Small intestine (tissue), 7 donors: Measurements from ENCODE around the gene FGF21. TPM values are rescaled to one million over a fixed set of nuclear protein-coding genes. Genes with fewer than 3 reads are reported as not detected.
A peak's percentile ranks its signal among the peaks of the same experiment; 100 is the strongest.

Experiments used
- DNase-seq, 2 donors: peaks; one replicate each; pipeline versions ENCODE4 v3.0.0 to v3.0.0-alpha.2; 2013
- FAIRE-seq: peaks from 2 replicates; lab custom pipeline; 2012; peaks lifted over from hg19 to GRCh38; lab: Jason Lieb, UNC
- H3K27ac ChIP-seq, 3 donors: one replicate each; pipeline ENCODE4 v1.5.1; 2013; ENCODE audit warnings: low read length in 2 of 3, mild to moderate bottlenecking in 2 of 3, control low read depth in 1 of 3, inconsistent platforms in 1 of 3, low read depth in 1 of 3, moderate library complexity in 1 of 3
- H3K27me3 ChIP-seq, 3 donors: one replicate each; pipeline ENCODE4 v1.6.1; 2013; ENCODE audit warnings: low read length in 3 of 3, inconsistent platforms in 1 of 3; ENCODE audit not compliant: control insufficient read depth in 3 of 3, insufficient read depth in 3 of 3
- H3K36me3 ChIP-seq, 3 donors: one replicate each; pipeline ENCODE4 v1.6.1; 2013; ENCODE audit warnings: low read length in 3 of 3, inconsistent platforms in 1 of 3, low read depth in 1 of 3, mild to moderate bottlenecking in 1 of 3, moderate library complexity in 1 of 3; ENCODE audit not compliant: control insufficient read depth in 3 of 3, insufficient read depth in 2 of 3
- H3K4me1 ChIP-seq, 3 donors: one replicate each; pipeline ENCODE4 v1.6.1; 2013; ENCODE audit warnings: low read length in 2 of 3, inconsistent platforms in 1 of 3, low read depth in 1 of 3, mild to moderate bottlenecking in 1 of 3, moderate library complexity in 1 of 3; ENCODE audit not compliant: control insufficient read depth in 3 of 3, insufficient read depth in 2 of 3
- H3K4me3 ChIP-seq, 3 donors: one replicate each; pipeline ENCODE4 v1.5.1; 2013; ENCODE audit warnings: low read length in 3 of 3, control low read depth in 1 of 3, inconsistent platforms in 1 of 3, low read depth in 1 of 3, mild to moderate bottlenecking in 1 of 3, moderate library complexity in 1 of 3
- H3K9me3 ChIP-seq, 2 donors: one replicate each; pipeline ENCODE4 v1.6.1; 2013; ENCODE audit warnings: low read depth in 1 of 2, low read length in 1 of 2; ENCODE audit not compliant: control insufficient read depth in 2 of 2, insufficient read depth in 1 of 2
- WGBS, 3 donors: extraction: QIAGEN DNeasy Blood & Tissue Kit; methylation state at CpG; one replicate each; pipeline ENCODE4 v1.1.7; 2013; 5-methylcytosine and 5-hydroxymethylcytosine counted together
- polyA plus RNA-seq, 4 donors: library from polyadenylated mRNA; stranded (reverse) in 3 of 4; unstranded in 1 of 4; fragments of 200-250 nt in 3 of 4; fragments of 120-200 nt in 1 of 4; gene quantifications; one replicate each; pipeline versions ENCODE4 v1.2.1 to v1.2.3, GENCODE V29; 2013
- donor health status: healthy with polysubstance abuse.
- donor health status: control.
- donor health status: control.
- donor health status: Bipolar disorder and iron deficiency.
- donor health status: healthy.

FGF21 gene
- polyA plus RNA-seq, 4 donors, result 0.09 TPM; not detected in 3

- WGBS, 3 donors, result 88 to 92% (median 92%) methylated on average over 12 to 20 of the region's 20 CpGs
- H3K36me3 ChIP-seq, result peaks cover 0 to 57% (median 0%) of the 10 kb centered on the region in 3 donors
- FAIRE-seq (no peak), DNase-seq (no peak)
- H3K9me3 ChIP-seq, result no peaks in the 10 kb centered on the region
- no peaks in the 10 kb centered on the region for H3K27me3 ChIP-seq
- H3K4me3 ChIP-seq, result no peak overlapping the region
- peak overlapping the region in 2 of 3 donors; percentile 83 to 94 for H3K27ac ChIP-seq
- H3K4me1 ChIP-seq, result peaks cover 0 to 16% (median 0%) of the 10 kb centered on the region in 3 donors
Observed at GRCh38 chr19:48796298-48797083, 41.2 kb downstream of the FGF21 start.

GRCh38 chr19:48797103-48797502 lies 41.8 kb downstream of the FGF21 start:
- H3K4me3 ChIP-seq, result no peak overlapping the region
- no peaks in the 10 kb centered on the region for H3K27me3 ChIP-seq
- no peak overlapping the region for H3K27ac ChIP-seq
- 86 to 89% (median 87%) methylated on average over 7 of the region's 7 CpGs for WGBS, 3 donors
- H3K36me3 ChIP-seq, result peaks cover 0 to 57% (median 0%) of the 10 kb centered on the region in 3 donors
- DNase-seq (no peak), FAIRE-seq (no peak)
- H3K9me3 ChIP-seq, result no peaks in the 10 kb centered on the region
- peaks cover 0 to 16% (median 0%) of the 10 kb centered on the region in 3 donors for H3K4me1 ChIP-seq

GRCh38 chr19:48798937-48799336 lies 43.6 kb downstream of the FGF21 start:
- WGBS, 3 donors, result 67 to 77% (median 71%) methylated on average over 6 of the region's 6 CpGs
- no peaks in the 10 kb centered on the region for H3K9me3 ChIP-seq
- no peak overlapping the region for H3K27ac ChIP-seq
- H3K4me1 ChIP-seq, result peaks cover 0 to 16% (median 0%) of the 10 kb centered on the region in 3 donors
- DNase-seq (no peak), FAIRE-seq (no peak)
- H3K27me3 ChIP-seq, result no peaks in the 10 kb centered on the region
- no peak overlapping the region for H3K4me3 ChIP-seq
- peaks cover 0 to 64% (median 0%) of the 10 kb centered on the region in 3 donors for H3K36me3 ChIP-seq

GRCh38 chr19:48799358-48800300 lies 44.3 kb downstream of the FGF21 start:
- H3K36me3 ChIP-seq, result peaks cover 0 to 62% (median 0%) of the 10 kb centered on the region in 3 donors
- FAIRE-seq (no peak), DNase-seq (no peak)
- no peaks in the 10 kb centered on the region for H3K27me3 ChIP-seq
- no peak overlapping the region for H3K27ac ChIP-seq
- H3K4me3 ChIP-seq, result no peak overlapping the region
- no peaks in the 10 kb centered on the region for H3K9me3 ChIP-seq
- 93 to 96% (median 94%) methylated on average over 37 to 44 of the region's 44 CpGs for WGBS, 3 donors
- H3K4me1 ChIP-seq, result peaks cover 0 to 12% (median 0%) of the 10 kb centered on the region in 3 donors

DNA sequence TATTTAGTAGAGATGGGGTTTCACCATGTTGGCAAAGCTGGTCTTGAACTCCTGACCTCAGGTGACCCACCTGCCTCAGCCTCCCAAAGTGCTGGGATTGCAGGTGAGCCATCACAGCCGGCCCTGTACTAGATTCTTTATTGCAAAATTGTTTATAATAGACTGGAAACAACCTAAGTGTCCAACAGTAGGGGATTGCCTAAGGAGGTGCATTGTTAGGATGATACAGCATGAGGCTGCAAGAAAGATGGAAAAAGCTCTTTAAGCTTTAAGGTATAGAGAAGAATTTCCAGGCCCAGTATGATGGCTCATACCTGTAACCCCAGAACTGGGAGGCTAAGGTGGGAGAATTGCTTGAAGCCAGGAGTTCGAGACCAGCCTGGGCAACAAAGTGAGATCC lies 47.3 kb downstream of the FGF21 start:
- Histone ChIP-seq H3K9me3 (no peaks in the 10 kb centered on the region), H3K27me3 (no peaks in the 10 kb centered on the region), H3K4me1 (peaks cover 0 to 13% (median 0%) of the 10 kb centered on the region in 3 donors), H3K4me3 (no peak overlapping the region), H3K36me3 (peaks cover 0 to 57% (median 0%) of the 10 kb centered on the region in 3 donors), H3K27ac (no peak overlapping the region)
- DNase-seq (no peak), FAIRE-seq (no peak)
- 88 to 95% (median 93%) methylated on average over 2 of the region's 2 CpGs for WGBS, 3 donors

DNA sequence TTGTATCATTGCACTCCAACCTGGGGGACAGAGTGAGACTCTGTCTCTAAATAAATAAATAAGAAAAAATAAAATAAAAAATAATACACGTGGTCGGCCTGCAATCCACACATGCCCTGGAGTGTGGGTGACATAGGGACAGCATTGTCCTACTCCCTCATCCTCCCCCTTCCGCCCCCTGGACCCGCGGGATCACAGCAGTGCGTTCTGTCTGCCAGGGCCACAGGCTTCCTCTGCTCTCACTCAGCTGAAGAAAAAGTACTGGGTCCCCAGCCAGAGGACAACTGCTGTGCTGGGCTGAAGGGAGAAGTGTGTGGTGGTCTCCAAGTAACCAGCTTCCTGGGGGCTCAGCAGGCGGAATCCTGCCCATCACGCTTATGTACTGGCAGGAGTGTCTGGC lies 49.2 kb downstream of the FGF21 start:
- Histone ChIP-seq H3K9me3 (no peaks in the 10 kb centered on the region), H3K4me3 (no peak overlapping the region), H3K27me3 (no peaks in the 10 kb centered on the region), H3K4me1 (peaks cover 0 to 32% (median 2%) of the 10 kb centered on the region in 3 donors), H3K27ac (no peak overlapping the region), H3K36me3 (peaks cover 0 to 48% (median 0%) of the 10 kb centered on the region in 3 donors)
- WGBS, 3 donors, result 83 to 93% (median 87%) methylated on average over 8 of the region's 8 CpGs
- FAIRE-seq (no peak), DNase-seq (no peak)

GRCh38 chr19:48805452-48805851 lies 50.1 kb downstream of the FGF21 start:
- FAIRE-seq (no peak), DNase-seq (no peak)
- H3K27me3 ChIP-seq, result no peaks in the 10 kb centered on the region
- H3K4me3 ChIP-seq, result no peak overlapping the region
- H3K36me3 ChIP-seq, result peaks cover 0 to 38% (median 0%) of the 10 kb centered on the region in 3 donors
- no peaks in the 10 kb centered on the region for H3K9me3 ChIP-seq
- no peak overlapping the region for H3K27ac ChIP-seq
- H3K4me1 ChIP-seq, result peaks cover 0 to 42% (median 2%) of the 10 kb centered on the region in 3 donors
- WGBS, 3 donors, result 88 to 95% (median 92%) methylated on average over 9 to 15 of the region's 15 CpGs

- Histone ChIP-seq H3K4me1 (peaks cover 0 to 45% (median 2%) of the 10 kb centered on the region in 3 donors), H3K36me3 (peaks cover 0 to 34% (median 0%) of the 10 kb centered on the region in 3 donors), H3K4me3 (no peak overlapping the region), H3K27me3 (no peaks in the 10 kb centered on the region), H3K27ac (peak overlapping the region in 1 of 3 donors; percentile 91), H3K9me3 (no peaks in the 10 kb centered on the region)
- WGBS, 3 donors, result 66 to 81% (median 73%) methylated on average over 5 of the region's 5 CpGs
- no peak for FAIRE-seq
- no peak for DNase-seq
Observed at GRCh38 chr19:48806518-48806817, 51.1 kb downstream of the FGF21 start.
